Activated CD8-positive, alpha-beta memory T cell treated with anti-CD3 and anti-CD28 coated beads for 48 hours (primary cell): ENCODE data around the gene EIF3M.
"Not testable (repeated sequence)": the region's sequence is repeated elsewhere in the genome, so short reads cannot be mapped to it uniquely, and the experiment has no call there.

ENCODE experiments used
- DNase-seq, 3 experiments: peaks; one replicate each; pipeline ENCODE4 v3.0.0-alpha.2; 2020; ENCODE audit warnings: low read depth in 2 of 3, low spot score in 2 of 3

The EIF3M gene

GRCh38 chr11:32594272-32594671 lies 10.6 kb downstream of the EIF3M start:
- DNase-seq, result no peak

DNA sequence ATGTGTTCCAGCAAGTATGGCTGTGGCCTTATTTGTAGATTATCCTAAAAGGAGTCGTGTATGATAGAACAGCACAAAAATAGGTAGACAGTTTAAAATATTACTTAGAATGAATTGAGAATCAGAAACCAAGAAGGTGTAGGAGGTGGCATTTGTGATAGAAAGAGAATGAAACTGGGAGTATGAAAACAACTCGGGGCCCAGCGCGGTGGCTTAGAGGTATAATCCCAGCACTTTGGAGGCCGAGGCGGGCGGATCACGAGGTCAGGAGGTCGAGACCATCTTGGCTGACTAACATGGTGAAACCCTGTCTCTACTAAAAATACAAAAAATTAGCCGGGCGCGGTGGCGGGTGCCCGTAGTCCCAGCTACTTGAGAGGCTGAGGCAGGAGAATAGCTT lies 12.5 kb downstream of the EIF3M start:
- not testable (repeated sequence) for DNase-seq

DNA sequence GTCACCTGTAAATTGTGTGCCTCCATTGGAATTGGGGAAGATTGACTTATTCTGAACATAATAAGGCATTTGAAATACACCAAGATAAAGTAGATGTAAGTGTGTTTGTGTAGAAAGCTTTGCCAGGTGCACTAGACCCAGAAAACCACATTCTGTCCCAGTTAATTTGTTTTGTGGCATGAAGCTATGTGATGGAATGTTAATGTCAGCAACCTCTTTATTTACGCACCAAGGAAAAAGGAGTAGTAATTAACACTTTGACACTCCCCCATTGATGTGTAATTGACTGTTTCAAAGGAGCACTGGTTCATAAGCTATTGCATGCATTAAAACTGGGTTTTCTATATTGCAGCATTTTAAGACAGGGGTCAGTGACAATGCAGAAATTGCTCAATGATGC lies 14.3 kb downstream of the EIF3M start:
- DNase-seq, result no peak

- DNase-seq, result no peak
Observed at GRCh38 chr11:32602657-32603415, 19.2 kb downstream of the EIF3M start.

DNA sequence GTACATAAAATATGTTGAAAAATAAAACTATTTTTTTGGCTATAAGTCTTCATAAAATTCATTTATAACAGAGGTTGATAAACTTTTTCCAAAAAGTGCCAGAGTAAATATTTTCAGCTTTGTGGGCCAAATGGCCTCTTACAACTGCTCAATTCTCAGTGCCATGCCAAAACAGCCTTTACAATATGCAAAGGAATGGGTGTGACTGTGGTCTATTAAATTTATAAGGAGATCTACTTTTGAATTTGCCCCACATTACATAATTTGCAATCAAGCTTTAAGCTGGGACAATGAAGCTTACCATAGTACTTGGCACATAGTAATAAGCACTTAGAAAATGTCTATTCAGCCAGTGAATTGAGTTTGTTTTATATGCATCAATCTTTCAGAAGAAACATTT lies 22.6 kb downstream of the EIF3M start:
- no peak for DNase-seq

GRCh38 chr11:32608826-32609225 lies 25.2 kb downstream of the EIF3M start:
- DNase-seq, result not testable (repeated sequence)

- DNase-seq, result no peak
Observed at GRCh38 chr11:32610797-32611352, 27.2 kb downstream of the EIF3M start.

- no peak for DNase-seq
Observed at GRCh38 chr11:32613500-32614151, 30.0 kb downstream of the EIF3M start.

GRCh38 chr11:32615422-32615821 lies 31.8 kb downstream of the EIF3M start:
- no peak for DNase-seq

GRCh38 chr11:32616903-32617302 lies 33.3 kb downstream of the EIF3M start:
- no peak for DNase-seq

- DNase-seq, result no peak
Observed at GRCh38 chr11:32630844-32631243, 47.2 kb downstream of the EIF3M start.

DNA sequence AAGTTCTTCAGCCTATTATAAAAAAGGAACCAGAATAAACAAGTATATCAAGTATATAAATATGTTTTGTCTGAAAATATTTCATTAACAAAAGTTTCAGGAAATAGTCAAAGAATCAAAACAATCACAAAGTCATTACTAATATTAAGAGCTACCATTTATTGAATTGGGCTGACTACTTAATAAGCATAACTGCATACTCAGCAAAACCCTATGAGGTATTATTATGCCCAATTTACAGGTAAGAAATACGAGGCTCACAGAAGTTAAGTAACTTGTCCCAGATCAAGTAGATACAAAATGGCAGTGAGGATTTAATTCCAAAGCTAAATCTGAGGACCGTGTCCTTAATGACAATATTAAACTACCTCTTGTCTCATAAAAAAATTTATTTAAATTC lies 52.2 kb downstream of the EIF3M start:
- DNase-seq, result no peak

GRCh38 chr11:32641361-32641760 lies 57.7 kb downstream of the EIF3M start:
- DNase-seq, result no peak

GRCh38 chr11:32643526-32643925 lies 59.9 kb downstream of the EIF3M start:
- DNase-seq, result no peak
